RKO (cell line): Measurements from ENCODE around the gene CCDC196.

Experiments
- DNase-seq: peaks from one replicate; pipeline ENCODE4 v3.0.0-alpha.2; 2016; ENCODE audit warnings: low spot score

Gene CCDC196, protein sequence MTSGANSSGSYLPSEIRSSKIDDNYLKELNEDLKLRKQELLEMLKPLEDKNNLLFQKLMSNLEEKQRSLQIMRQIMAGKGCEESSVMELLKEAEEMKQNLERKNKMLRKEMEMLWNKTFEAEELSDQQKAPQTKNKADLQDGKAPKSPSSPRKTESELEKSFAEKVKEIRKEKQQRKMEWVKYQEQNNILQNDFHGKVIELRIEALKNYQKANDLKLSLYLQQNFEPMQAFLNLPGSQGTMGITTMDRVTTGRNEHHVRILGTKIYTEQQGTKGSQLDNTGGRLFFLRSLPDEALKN

DNA sequence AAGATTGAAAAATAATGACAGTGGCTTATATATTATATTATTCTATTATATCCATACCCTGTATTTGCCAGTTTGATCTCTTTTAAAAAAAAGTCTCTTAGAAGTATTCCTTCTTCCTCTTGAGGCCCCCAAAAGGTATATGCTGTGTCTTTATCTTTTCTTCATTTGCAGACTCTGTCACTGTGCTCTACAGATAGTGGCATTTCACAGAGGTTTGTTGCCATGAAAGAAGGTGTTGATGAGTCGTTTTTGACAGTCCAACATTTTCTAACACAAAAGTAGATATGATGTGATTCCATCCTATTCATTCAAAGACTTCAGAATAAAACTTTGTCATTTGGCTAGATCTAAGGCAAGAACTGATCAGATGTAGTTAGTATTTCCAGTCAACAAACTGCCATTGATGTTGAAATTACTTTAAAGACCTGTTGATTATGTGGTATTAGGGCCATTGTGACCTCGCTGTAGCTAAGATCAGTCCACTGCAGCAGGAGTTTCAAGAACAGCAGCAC lies at the start of gene CCDC196:
Gene CCDC196, plus strand, starts transcription at position 462 of the 512 bp plus-strand sequence. CDS start 132 bp downstream, outside the sequence.
- DNase-seq = no peak

- no peak for DNase-seq
Observed at GRCh38 chr14:66440801-66441200, 45.4 kb upstream of the CCDC196 start.

- no peak for DNase-seq
Observed at GRCh38 chr14:66442953-66443571, 43.1 kb upstream of the CCDC196 start.

DNA sequence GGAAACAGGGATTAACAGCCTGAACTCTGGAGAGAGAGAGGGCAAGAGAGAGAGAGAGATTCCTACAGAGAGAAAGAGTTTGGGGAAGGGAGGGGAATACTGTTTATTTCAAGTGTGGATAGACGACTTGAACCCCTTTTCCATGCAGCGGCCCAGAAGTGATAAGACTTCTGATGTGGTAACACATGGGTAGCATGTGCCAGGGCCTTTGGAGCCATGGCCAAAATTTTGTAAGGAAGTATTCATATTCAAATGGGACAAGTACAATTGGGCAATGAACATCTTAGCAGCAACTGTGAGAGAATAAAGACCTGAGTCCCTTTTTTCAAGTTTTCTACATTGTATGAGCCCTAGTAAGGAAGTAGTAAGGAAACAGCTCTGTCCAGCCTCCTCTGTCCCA lies 42.4 kb upstream of the CCDC196 start:
- DNase-seq = no peak

GRCh38 chr14:66444271-66444927 lies 41.8 kb upstream of the CCDC196 start:
- no peak for DNase-seq

GRCh38 chr14:66445936-66446335 lies 40.2 kb upstream of the CCDC196 start:
- no peak for DNase-seq

DNA sequence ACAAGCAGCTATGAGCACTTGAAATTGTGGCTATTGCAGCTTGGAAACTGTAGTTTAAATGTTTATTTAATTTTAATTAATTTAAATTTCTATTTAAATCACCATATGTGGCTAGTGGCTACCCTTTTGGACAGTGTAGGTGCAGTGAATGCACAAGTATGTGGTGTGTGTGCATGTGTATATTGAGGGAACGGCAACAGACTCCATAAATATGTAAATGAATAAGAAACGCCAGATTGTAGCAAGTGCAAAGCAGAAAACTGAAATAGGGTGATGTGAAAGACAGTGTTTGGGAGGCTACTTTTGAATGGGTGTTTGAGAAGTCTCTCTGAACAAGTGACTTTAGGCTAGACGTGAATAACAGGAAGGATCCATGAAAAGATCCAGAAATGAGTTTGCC lies 32.7 kb upstream of the CCDC196 start:
- DNase-seq = no peak

DNA sequence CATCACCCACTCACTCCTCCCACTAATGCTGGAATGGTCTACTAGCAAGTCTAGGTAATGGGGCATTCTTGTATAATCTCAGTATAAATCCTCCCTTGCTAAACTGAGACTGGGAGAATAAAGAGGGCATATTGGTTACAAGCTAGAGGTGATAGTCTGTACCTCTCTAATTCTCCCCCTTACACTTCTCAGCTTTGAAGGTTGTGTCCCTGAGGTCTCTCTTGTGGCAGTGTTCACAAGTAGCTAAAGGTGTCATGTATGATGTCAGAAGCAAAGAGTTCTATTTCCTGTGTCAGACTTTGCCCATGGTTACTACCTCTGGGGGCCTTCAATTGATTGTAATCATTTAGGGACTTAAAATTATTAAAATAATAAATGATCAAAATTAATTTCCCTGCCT lies 26.6 kb upstream of the CCDC196 start:
- no peak for DNase-seq

DNA sequence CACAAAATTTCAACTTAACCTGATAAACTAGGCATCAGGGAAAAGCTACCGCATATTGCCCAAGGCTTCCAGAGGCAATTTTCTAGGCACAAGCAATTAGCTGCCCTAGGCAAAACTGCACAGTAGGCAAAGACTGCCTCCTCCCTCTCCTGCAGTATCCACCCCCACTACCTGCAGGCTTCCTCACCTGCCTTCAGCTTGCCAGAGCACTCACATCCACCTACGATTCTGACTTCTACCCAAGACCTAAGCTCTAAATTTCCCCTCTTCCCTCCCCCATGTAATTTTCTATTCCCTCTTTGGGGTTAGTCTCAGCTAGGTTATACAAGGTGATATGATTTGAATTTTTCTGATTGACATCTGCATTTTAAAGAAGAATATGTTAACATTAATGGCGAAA lies 21.9 kb upstream of the CCDC196 start:
- DNase-seq = no peak

DNA sequence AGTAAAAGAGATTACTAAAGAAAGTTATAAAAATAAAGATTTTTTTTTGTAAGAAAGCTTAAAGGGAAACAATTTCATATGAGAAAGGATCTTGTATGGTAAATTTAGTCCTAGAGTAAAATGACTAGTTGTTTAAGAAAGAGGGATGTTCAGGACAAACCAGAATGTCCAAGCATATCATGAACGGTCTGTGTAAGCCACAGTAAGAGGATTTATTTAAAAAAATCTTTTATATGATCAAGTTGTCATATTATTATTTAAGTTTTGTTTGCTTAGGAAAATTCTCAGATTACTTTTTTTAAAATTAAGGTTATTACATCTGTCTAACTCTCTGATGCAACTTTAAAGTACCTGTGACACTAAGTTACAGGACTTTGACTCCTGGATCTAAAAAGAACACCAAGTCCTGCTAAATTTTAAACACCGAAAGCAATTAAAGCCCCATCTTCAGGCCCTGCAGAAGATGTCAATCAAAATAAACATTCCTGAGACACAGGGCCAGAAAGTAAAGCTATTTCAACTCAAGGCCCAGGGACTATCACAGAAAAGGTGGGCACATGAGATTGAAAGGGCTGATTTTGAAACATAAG lies 17.3 kb upstream of the CCDC196 start:
- peak; percentile 29 for DNase-seq

- DNase-seq = no peak
Observed at GRCh38 chr14:66471584-66471983, 14.6 kb upstream of the CCDC196 start.

- DNase-seq = no peak
Observed at GRCh38 chr14:66472251-66472650, 13.9 kb upstream of the CCDC196 start.

GRCh38 chr14:66473223-66473622 lies 12.9 kb upstream of the CCDC196 start:
- no peak for DNase-seq

DNA sequence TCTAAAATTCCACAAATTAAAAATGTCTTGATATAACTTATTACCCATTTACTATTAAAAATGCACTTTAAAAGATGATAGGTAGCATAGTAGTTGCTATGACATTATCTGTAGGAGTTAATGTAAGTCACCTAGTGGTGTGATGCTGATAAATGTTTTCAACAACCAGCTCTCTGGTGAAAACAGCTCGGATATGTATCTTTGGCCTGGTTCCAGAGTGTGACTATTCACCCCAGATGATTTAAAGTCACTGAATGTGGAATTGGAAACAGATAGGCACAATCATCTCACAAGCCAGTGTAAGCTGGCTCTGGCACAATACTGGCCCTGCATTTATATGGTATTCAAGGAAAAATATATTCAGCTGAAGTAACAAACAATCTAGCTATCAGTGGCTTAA lies 9.2 kb upstream of the CCDC196 start:
- DNase-seq = peak; percentile 75

- DNase-seq = no peak
Observed at GRCh38 chr14:66477567-66477966, 8.6 kb upstream of the CCDC196 start.

GRCh38 chr14:66482873-66483272 lies 3.3 kb upstream of the CCDC196 start:
- DNase-seq = no peak

DNA sequence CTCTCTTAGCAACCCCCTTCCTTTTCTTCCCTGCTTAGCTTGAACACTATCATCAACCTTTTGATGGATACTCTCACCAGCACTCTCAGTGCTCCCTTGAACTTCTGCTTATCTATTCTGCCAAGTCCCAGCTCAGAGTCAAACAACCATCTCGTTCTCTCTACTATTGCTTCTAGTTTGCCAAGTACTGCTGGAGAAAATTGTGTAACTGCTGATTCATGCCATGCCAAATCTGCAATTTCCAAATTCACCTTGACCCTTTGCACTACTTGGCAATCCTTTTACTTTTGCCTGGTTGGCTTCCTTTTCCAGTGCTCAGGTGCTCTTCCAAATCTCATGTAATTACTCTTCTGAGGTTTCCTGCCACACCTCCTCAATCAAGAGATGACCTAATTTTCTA lies 2.8 kb upstream of the CCDC196 start:
- no peak for DNase-seq

DNA sequence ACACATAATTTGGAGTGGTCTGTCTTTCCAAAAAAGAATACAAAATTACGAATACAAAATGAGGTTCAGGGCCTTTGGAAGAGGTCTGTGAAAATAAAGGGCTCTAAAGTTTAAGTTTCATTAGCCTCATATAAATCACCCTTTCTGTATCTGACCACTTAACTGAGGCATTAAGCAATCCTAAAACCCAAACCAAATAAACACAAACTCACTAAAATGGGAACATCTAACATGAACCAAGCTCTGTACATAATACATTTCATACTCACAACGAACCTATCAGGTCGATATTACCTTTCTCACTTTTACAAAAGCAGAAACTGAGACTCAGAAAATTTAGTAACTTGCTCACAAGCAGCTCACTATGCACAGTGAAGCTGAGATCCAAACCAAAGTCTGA lies 1.1 kb upstream of the CCDC196 start:
- no peak for DNase-seq

- DNase-seq = no peak
Observed at GRCh38 chr14:66487164-66487563, 993 bp downstream of the CCDC196 start.

GRCh38 chr14:66490143-66491111 lies 4.3 kb downstream of the CCDC196 start:
- no peak for DNase-seq

DNA sequence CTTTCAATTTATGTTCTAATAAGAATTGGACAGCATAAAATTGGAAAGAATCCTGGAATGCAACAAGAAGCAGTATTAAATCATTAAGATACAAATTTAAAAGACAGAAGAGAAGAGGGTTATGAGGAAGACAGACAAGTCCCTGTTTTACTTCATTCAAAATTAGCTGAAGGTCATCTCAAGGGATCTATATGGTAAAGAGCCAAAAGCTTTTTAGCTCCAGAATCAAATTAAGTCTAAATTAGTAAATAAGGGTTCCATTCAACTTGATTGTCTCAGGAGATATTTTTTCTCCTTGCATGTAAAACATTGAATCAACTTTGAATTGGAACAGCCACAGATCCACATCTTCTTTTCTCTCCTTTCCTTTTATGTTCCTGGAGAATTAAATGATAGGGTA lies 7.6 kb downstream of the CCDC196 start:
- DNase-seq = no peak
